GM23338 (cell line): Measurements from ENCODE around the gene KRT25. TPM values are rescaled to one million over a fixed set of nuclear protein-coding genes. Genes with fewer than 3 reads are reported as not detected.

Source experiments
- ATAC-seq: fragments of 200-7000 bp; cut with Tn5 transposase; 3 replicates; pipeline ENCODE4 v1.9.1; 2020
- DNase-seq: peaks from one replicate; pipeline ENCODE4 v3.0.0-alpha.2; 2015; ENCODE audit warnings: low spot score
- H2AFZ ChIP-seq: fragments of 200-600 bp; sonication (generic); 2 replicates; pipeline ENCODE4 v1.8.0; 2016; ENCODE audit warnings: antibody characterized with exemption, mild to moderate bottlenecking, moderate library complexity
- H3F3A ChIP-seq: fragments of 200-600 bp; sonication (generic); replicated peaks from 2 replicates; pipeline ENCODE4 v1.8.0; 2017; ENCODE audit warnings: antibody characterized with exemption, mixed run types, low read depth
- H3K27ac ChIP-seq: fragments of 200-600 bp; sonication (generic); 2 replicates; pipeline ENCODE4 v1.6.1; 2016; ENCODE audit warnings: low read depth
- H3K27me3 ChIP-seq: fragments of 200-600 bp; sonication (generic); 2 replicates; pipeline ENCODE4 v1.8.0; 2016; ENCODE audit warnings: mild to moderate bottlenecking, mixed run types, moderate library complexity; ENCODE audit not compliant: insufficient read depth
- H3K36me3 ChIP-seq: fragments of 200-600 bp; sonication (generic); 2 replicates; pipeline ENCODE4 v1.8.0; 2016; ENCODE audit warnings: mild to moderate bottlenecking; ENCODE audit not compliant: insufficient read depth
- H3K4me1 ChIP-seq: fragments of 200-600 bp; sonication (generic); 2 replicates; pipeline ENCODE4 v1.8.0; 2016; ENCODE audit warnings: mild to moderate bottlenecking, moderate library complexity; ENCODE audit not compliant: insufficient read depth
- H3K4me2 ChIP-seq: fragments of 200-600 bp; sonication (generic); 2 replicates; pipeline ENCODE4 v1.7.1; 2017; ENCODE audit warnings: mixed run types
- H3K4me3 ChIP-seq: fragments of 200-600 bp; sonication (generic); 2 replicates; pipeline ENCODE4 v1.6.1; 2016; ENCODE audit warnings: mixed run types
- H3K79me2 ChIP-seq: fragments of 200-600 bp; sonication (generic); replicated peaks from 2 replicates; pipeline ENCODE4 v1.8.0; 2017; ENCODE audit warnings: mild to moderate bottlenecking; ENCODE audit not compliant: insufficient read depth
- H3K9me2 ChIP-seq: fragments of 200-600 bp; sonication (generic); 2 replicates; pipeline ENCODE4 v1.8.0; 2017; ENCODE audit not compliant: insufficient read depth
- H4K20me1 ChIP-seq: fragments of 200-600 bp; sonication (generic); replicated peaks from 2 replicates; pipeline ENCODE4 v1.8.0; 2017; ENCODE audit warnings: mild to moderate bottlenecking; ENCODE audit not compliant: insufficient read depth
- H3K27ac Mint-ChIP-seq: 2 replicates; pipeline ENCODE4 v1.8.0; 2020; ENCODE audit warnings: inconsistent platforms, mild to moderate bottlenecking, moderate library complexity, mixed read lengths
- H3K27me3 Mint-ChIP-seq: 3 replicates; pipeline ENCODE4 v1.8.0; 2022; ENCODE audit warnings: low read depth, mild to moderate bottlenecking, moderate library complexity, mixed read lengths, inconsistent platforms; ENCODE audit not compliant: insufficient read depth, poor library complexity
- H3K36me3 Mint-ChIP-seq: 3 replicates; pipeline ENCODE4 v1.8.0; 2021; ENCODE audit warnings: low read depth, mild to moderate bottlenecking, inconsistent platforms, moderate library complexity, mixed read lengths
- H3K4me1 Mint-ChIP-seq: 3 replicates; pipeline ENCODE4 v1.8.0; 2020; ENCODE audit warnings: mild to moderate bottlenecking, inconsistent platforms, mixed read lengths
- H3K4me3 Mint-ChIP-seq: 3 replicates; pipeline ENCODE4 v1.8.0; 2021; ENCODE audit warnings: moderate library complexity, mild to moderate bottlenecking, inconsistent platforms, mixed read lengths
- H3K9me3 Mint-ChIP-seq: 3 replicates; pipeline ENCODE4 v1.8.0; 2020; ENCODE audit warnings: moderate library complexity, mild to moderate bottlenecking, inconsistent platforms, mixed read lengths
- EZH2 ChIP-seq: fragments of 200-600 bp; sonication (generic); IDR thresholded peaks from one replicate; pipeline ENCODE4 v1.8.0; 2017; ENCODE audit warnings: antibody characterized with exemption, mild to moderate bottlenecking, low read depth; ENCODE audit not compliant: unreplicated experiment
- JUNB ChIP-seq: IDR thresholded peaks from one replicate; pipeline ENCODE4 v1.6.1; 2016; ENCODE audit warnings: antibody characterized with exemption; ENCODE audit not compliant: unreplicated experiment
- NANOG ChIP-seq: IDR thresholded peaks from 2 replicates; pipeline ENCODE4 v1.6.1; 2016; ENCODE audit warnings: antibody characterized with exemption, borderline replicate concordance
- POLR2AphosphoS5 ChIP-seq: IDR thresholded peaks from 2 replicates; pipeline ENCODE4 v1.6.1; 2016; ENCODE audit warnings: antibody characterized with exemption, low read depth
- REST ChIP-seq: IDR thresholded peaks from one replicate; pipeline ENCODE4 v1.6.1; 2018; ENCODE audit warnings: antibody characterized with exemption; ENCODE audit not compliant: unreplicated experiment
- STAT1 ChIP-seq: IDR thresholded peaks from one replicate; pipeline ENCODE4 v1.6.1; 2016; ENCODE audit warnings: antibody characterized with exemption; ENCODE audit not compliant: unreplicated experiment
- ZNF331 ChIP-seq: fragments of 250-450 bp; sonication (Bioruptor Pico); IDR thresholded peaks from 2 replicates; pipeline ENCODE4 v1.5.0; 2020; ENCODE audit warnings: low read depth, mild to moderate bottlenecking, moderate library complexity
- ZNF462 ChIP-seq: fragments of 250-450 bp; sonication (Bioruptor Pico); IDR thresholded peaks from 2 replicates; pipeline ENCODE4 v1.5.0; 2020; ENCODE audit warnings: mild to moderate bottlenecking, moderate library complexity
- polyA plus RNA-seq: library from polyadenylated mRNA; unstranded; fragments of >200 nt; fragmentation: Nextera tagmentation; extraction: Ambion mirVana; gene quantifications from 2 replicates; pipeline ENCODE4 v1.2.1, GENCODE V29; 2016
- total RNA-seq: library from RNA; depleted of rRNA; stranded (reverse); fragments of >200 nt; shearing (Covaris generic); gene quantifications from 2 replicates; pipeline ENCODE4 v1.2.3, GENCODE V29; 2014

Gene KRT25
- total and polyA plus RNA-seq, 2 experiments from 2014 or later, result not detected

GRCh38 chr17:40734018-40734417 lies 21.1 kb downstream of the KRT25 start:
- ATAC-seq (no peak), DNase-seq (no peak)
- Mint-ChIP-seq H3K36me3 (no peaks in the 10 kb centered on the region), H3K9me3 (peaks cover 8% of the 10 kb centered on the region; the same call in 2 of the 3 replicates), H3K27me3 (no peaks in the 10 kb centered on the region), H3K4me1 (no peaks in the 10 kb centered on the region), H3K4me3 (no peak overlapping the region), H3K27ac (no peak overlapping the region)
- Histone ChIP-seq H3K27ac (no peak overlapping the region), H3K27me3 (no peaks in the 10 kb centered on the region), H3K79me2 (no peaks in the 10 kb centered on the region), H3K4me3 (no peak overlapping the region), H4K20me1 (no peaks in the 10 kb centered on the region), H2AFZ (no peak overlapping the region), H3K4me1 (no peaks in the 10 kb centered on the region), H3K9me2 (no peaks in the 10 kb centered on the region), H3F3A (no peaks in the 10 kb centered on the region), H3K4me2 (no peak overlapping the region), H3K36me3 (no peaks in the 10 kb centered on the region)
- no peak for TF ChIP-seq STAT1
- no peak for TF ChIP-seq POLR2AphosphoS5
- no peak for TF ChIP-seq REST
- TF ChIP-seq JUNB, result no peak
- no peak for TF ChIP-seq ZNF462 (CRISPR knock-in tag)
- no peak for TF ChIP-seq NANOG
- TF ChIP-seq EZH2, result no peak
- TF ChIP-seq ZNF331, result no peak
